Medulla oblongata (tissue), 1 donor: Measurements from ENCODE around the gene ASB10.

ENCODE experiments used
- DNase-seq: peaks from one replicate; pipeline ENCODE4 v3.0.0-alpha.2; 2015; ENCODE audit errors: extremely low spot score

ASB10 gene

GRCh38 chr7:151135866-151136843 is 50.9 kb downstream of the ASB10 start:
- DNase-seq, result no peak

- DNase-seq, result no peak
These were observed 51.6 kb downstream of the ASB10 start for GRCh38 chr7:151135525-151135845.

GRCh38 chr7:151134743-151135524 is 52.1 kb downstream of the ASB10 start:
- no peak for DNase-seq

GRCh38 chr7:151133986-151134742 is 52.9 kb downstream of the ASB10 start:
- DNase-seq, result no peak

- no peak for DNase-seq
These were observed 53.6 kb downstream of the ASB10 start for GRCh38 chr7:151133266-151133985.

GRCh38 chr7:151132461-151133205 is 54.4 kb downstream of the ASB10 start:
- no peak for DNase-seq

GRCh38 chr7:151131592-151132293 is 55.3 kb downstream of the ASB10 start:
- peak; percentile 85 for DNase-seq

GRCh38 chr7:151131224-151131591 is 55.8 kb downstream of the ASB10 start:
- no peak for DNase-seq

GRCh38 chr7:151130741-151131157 is 56.3 kb downstream of the ASB10 start:
- no peak for DNase-seq

- DNase-seq, result peak; percentile 55
These were observed 57.0 kb downstream of the ASB10 start for GRCh38 chr7:151129960-151130591.

GRCh38 chr7:151129117-151129959 is 57.7 kb downstream of the ASB10 start:
- no peak for DNase-seq

- DNase-seq, result no peak
These were observed 58.3 kb downstream of the ASB10 start for GRCh38 chr7:151128716-151129115.

- no peak for DNase-seq
These were observed 58.9 kb downstream of the ASB10 start for GRCh38 chr7:151128144-151128543.

GRCh38 chr7:151126491-151127137 is 60.4 kb downstream of the ASB10 start:
- DNase-seq, result no peak

- no peak for DNase-seq
These were observed 61.1 kb downstream of the ASB10 start for GRCh38 chr7:151125846-151126481.
